Measurements from ENCODE around the gene CCT2. TPM values are rescaled to one million over a fixed set of nuclear protein-coding genes. Genes with fewer than 3 reads are reported as not detected.

The CCT2 gene
- total and polyA plus RNA-seq, 2 of the 13 experiments (the other 11 are each of a cell fraction or from before 2014, with no cell fraction given): 209 to 388 TPM

- TF ChIP-seq ZNF513 (CRISPR knock-in tag; conservative IDR thresholded peaks at IDR 0.05) (peak; percentile 91; the same call in 1 of the 2 replicates), FLYWCH1 (CRISPR knock-in tag; IDR thresholded peaks at IDR 0.05) (0 out of 2 replicates have a peak, but pooled peaks have one; percentile 47), ZNF101 (CRISPR knock-in tag; IDR thresholded peaks at IDR 0.05; ENCODE audit: borderline replicate concordance, low read depth) (no peak), ZNF329 (CRISPR knock-in tag; IDR thresholded peaks at IDR 0.05; ENCODE audit: low read depth) (peak; percentile 48; the same call in 1 of the 2 replicates), THRA (CRISPR knock-in tag; IDR thresholded peaks at IDR 0.05; ENCODE audit: borderline replicate concordance) (0 out of 2 replicates have a peak, but pooled peaks have one; percentile 19), MXD3 (CRISPR knock-in tag; IDR thresholded peaks at IDR 0.05) (peak; percentile 89; the same call in 1 of the 2 replicates), HIVEP1 (CRISPR knock-in tag; IDR thresholded peaks at IDR 0.05) (peak; percentile 91), HOXA9 (CRISPR knock-in tag; IDR thresholded peaks at IDR 0.05; ENCODE audit: borderline replicate concordance) (no peak), TCF7 (IDR thresholded peaks at IDR 0.05; ENCODE audit: low read depth) (peak; percentile 34; the same call in 1 of the 2 replicates), ZNF264 (CRISPR knock-in tag; IDR thresholded peaks at IDR 0.05) (peak; percentile 80; the same call in 1 of the 2 replicates), EP300 (IDR thresholded peaks at IDR 0.05; ENCODE audit: low read depth in 2 of 2, low read length in 2 of 2) (no peak), EP300 (CRISPR knock-in tag; IDR thresholded peaks at IDR 0.05; ENCODE audit: borderline replicate concordance) (peak; percentile 68; the same call in 1 of the 2 replicates), ZBTB10 (CRISPR knock-in tag; IDR thresholded peaks at IDR 0.05; ENCODE audit: borderline replicate concordance) (peak; percentile 63), KAT8 (CRISPR knock-in tag; IDR thresholded peaks at IDR 0.05) (peak; percentile 90), HNRNPLL (IDR thresholded peaks at IDR 0.05; ENCODE audit: low read depth, low read length, poor library complexity, severe bottlenecking) (peak; percentile 67), HOMEZ (CRISPR knock-in tag; IDR thresholded peaks at IDR 0.05; ENCODE audit: low read depth) (0 out of 2 replicates have a peak, but pooled peaks have one; percentile 7), ZNF232 (CRISPR knock-in tag; IDR thresholded peaks at IDR 0.05; ENCODE audit: borderline replicate concordance) (peak; percentile 83; the same call in 1 of the 2 replicates), SOX5 (CRISPR knock-in tag; IDR thresholded peaks at IDR 0.05; ENCODE audit: borderline replicate concordance) (peak; percentile 60; the same call in 1 of the 2 replicates), AKAP8 (CRISPR knock-in tag; IDR thresholded peaks at IDR 0.05) (peak; percentile 93), TMF1 (CRISPR knock-in tag; IDR thresholded peaks at IDR 0.05; ENCODE audit: low read depth) (no peak)
These were observed at the start of gene CCT2 (continued) for GRCh38 chr12:69585189-69586062.
